ENCODE data around the gene BORCS6. TPM values are rescaled to one million over a fixed set of nuclear protein-coding genes. Genes with fewer than 3 reads are reported as not detected.

BORCS6 gene
- total and polyA plus RNA-seq, 2 donors from 2014 or later: 8.6 to 15.4 TPM

DNA sequence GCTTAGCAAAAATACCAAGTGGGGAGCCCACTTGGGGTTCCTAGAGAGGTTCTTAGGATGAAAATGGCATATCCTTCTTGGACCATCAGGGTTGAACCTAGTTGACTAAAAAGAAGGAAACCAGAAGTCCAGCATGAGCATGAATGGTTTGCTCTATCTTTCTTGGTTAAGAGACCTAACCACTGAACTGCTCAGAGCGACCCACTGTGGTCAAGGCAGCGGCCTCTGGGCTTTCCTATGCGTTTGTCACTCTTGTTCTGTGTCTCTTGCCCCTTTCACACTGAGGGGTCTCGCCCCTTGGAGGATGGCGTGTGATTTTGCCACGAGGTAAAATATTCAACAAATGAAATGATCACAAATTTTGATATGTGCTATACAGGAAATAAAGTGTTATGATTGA lies 526 bp upstream of the BORCS6 start:
- no peak for FAIRE-seq
- peak in 1 of 5 donors; percentile 33 for DNase-seq
- TF ChIP-seq, protein P1, sequence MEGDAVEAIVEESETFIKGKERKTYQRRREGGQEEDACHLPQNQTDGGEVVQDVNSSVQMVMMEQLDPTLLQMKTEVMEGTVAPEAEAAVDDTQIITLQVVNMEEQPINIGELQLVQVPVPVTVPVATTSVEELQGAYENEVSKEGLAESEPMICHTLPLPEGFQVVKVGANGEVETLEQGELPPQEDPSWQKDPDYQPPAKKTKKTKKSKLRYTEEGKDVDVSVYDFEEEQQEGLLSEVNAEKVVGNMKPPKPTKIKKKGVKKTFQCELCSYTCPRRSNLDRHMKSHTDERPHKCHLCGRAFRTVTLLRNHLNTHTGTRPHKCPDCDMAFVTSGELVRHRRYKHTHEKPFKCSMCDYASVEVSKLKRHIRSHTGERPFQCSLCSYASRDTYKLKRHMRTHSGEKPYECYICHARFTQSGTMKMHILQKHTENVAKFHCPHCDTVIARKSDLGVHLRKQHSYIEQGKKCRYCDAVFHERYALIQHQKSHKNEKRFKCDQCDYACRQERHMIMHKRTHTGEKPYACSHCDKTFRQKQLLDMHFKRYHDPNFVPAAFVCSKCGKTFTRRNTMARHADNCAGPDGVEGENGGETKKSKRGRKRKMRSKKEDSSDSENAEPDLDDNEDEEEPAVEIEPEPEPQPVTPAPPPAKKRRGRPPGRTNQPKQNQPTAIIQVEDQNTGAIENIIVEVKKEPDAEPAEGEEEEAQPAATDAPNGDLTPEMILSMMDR (IDR thresholded peaks at IDR 0.05; ENCODE audit: borderline replicate concordance, extremely low read depth, insufficient read depth): no peak
- Histone ChIP-seq H3K4me1 (ENCODE audit: control insufficient read depth in 2 of 3, insufficient read depth in 2 of 3, low read depth in 1 of 3, low read length in 3 of 3) (peaks cover 8 to 36% (median 20%) of the 10 kb centered on the region in 3 donors), H3K9ac (ENCODE audit: low read length in 3 of 3) (no peak overlapping the region), H3K4me3 (ENCODE audit: low read length in 3 of 3) (peak overlapping the region in 2 of 3 donors; percentile 10 to 28), H3K27ac (ENCODE audit: low read depth in 2 of 2, low read length in 2 of 2) (peak overlapping the region in 1 of 2 donors; percentile 52), H3K27me3 (ENCODE audit: control insufficient read depth, insufficient read depth, low read length) (no peaks in the 10 kb centered on the region), H3K9me3 (ENCODE audit: control insufficient read depth in 2 of 3, insufficient read depth in 1 of 3, low read length in 3 of 3) (no peaks in the 10 kb centered on the region), H3K36me3 (ENCODE audit: control insufficient read depth in 2 of 3, insufficient read depth in 3 of 3, low read length in 3 of 3) (no peaks in the 10 kb centered on the region)
- intact Hi-C loops (cut with DNase I): no loop called here

GRCh38 chr17:8189041-8189710 lies 804 bp downstream of the BORCS6 start:
- H3K36me3 ChIP-seq (ENCODE audit: control insufficient read depth in 2 of 3, insufficient read depth in 3 of 3, low read length in 3 of 3): no peaks in the 10 kb centered on the region
- no peak for FAIRE-seq
- peak overlapping the region; percentile 95 to 96 for H3K27ac ChIP-seq (ENCODE audit: low read depth in 2 of 2, low read length in 2 of 2)
- H3K9me3 ChIP-seq (ENCODE audit: control insufficient read depth in 2 of 3, insufficient read depth in 1 of 3, low read length in 3 of 3): no peaks in the 10 kb centered on the region
- H3K4me3 ChIP-seq (ENCODE audit: low read length in 3 of 3): peak overlapping the region; percentile 49 to 90 (median 63)
- intact Hi-C loops (cut with DNase I): loop anchor here (10.0 kb wide), 1 partner anchor 64 kb away; the partner anchor contains the start of gene HES7
- H3K9ac ChIP-seq (ENCODE audit: low read length in 3 of 3): peak overlapping the region; percentile 23 to 88 (median 64)
- H3K27me3 ChIP-seq (ENCODE audit: control insufficient read depth, insufficient read depth, low read length): no peaks in the 10 kb centered on the region
- TF ChIP-seq, protein P1 (IDR thresholded peaks at IDR 0.05; ENCODE audit: borderline replicate concordance, extremely low read depth, insufficient read depth): no peak
- peak in 3 of 5 donors; percentile 31 to 85 (median 75) for DNase-seq
- peaks cover 8 to 36% (median 20%) of the 10 kb centered on the region in 3 donors for H3K4me1 ChIP-seq (ENCODE audit: control insufficient read depth in 2 of 3, insufficient read depth in 2 of 3, low read depth in 1 of 3, low read length in 3 of 3)

DNA sequence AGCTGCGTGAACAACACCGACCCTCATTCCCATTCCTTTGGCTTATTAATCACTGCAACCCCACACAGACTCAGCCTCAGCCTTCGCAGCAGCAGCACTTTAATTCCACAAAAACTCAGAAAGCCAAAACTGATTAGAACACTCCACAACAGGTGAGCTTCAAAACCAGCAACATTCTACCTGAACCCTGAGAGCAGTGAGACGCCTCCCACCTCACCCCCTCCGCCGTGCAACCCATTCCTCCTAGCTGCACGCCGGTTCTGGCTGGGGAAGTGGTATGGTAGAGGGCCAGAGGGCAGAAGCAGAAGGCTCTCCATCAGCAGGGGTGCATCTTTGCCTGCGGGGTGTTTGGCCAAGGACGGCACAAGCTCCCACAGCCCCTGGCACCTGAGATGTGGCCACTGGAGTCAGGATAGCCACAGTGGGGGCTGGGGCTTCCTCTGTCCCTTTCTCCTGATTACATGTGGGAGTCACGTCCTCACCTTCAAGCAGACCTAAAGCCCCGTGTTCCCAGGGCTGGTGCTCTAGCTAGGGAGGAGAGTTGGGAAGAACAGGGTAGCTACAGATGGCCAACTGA lies 1.6 kb downstream of the BORCS6 start:
- peaks cover 8 to 36% (median 20%) of the 10 kb centered on the region in 3 donors for H3K4me1 ChIP-seq (ENCODE audit: control insufficient read depth in 2 of 3, insufficient read depth in 2 of 3, low read depth in 1 of 3, low read length in 3 of 3)
- TF ChIP-seq, protein P1 (IDR thresholded peaks at IDR 0.05; ENCODE audit: borderline replicate concordance, extremely low read depth, insufficient read depth): no peak
- DNase-seq (peak in 1 of 5 donors; percentile 75), FAIRE-seq (no peak)
- no peaks in the 10 kb centered on the region for H3K36me3 ChIP-seq (ENCODE audit: control insufficient read depth in 2 of 3, insufficient read depth in 3 of 3, low read length in 3 of 3)
- H3K9me3 ChIP-seq (ENCODE audit: control insufficient read depth in 2 of 3, insufficient read depth in 1 of 3, low read length in 3 of 3): no peaks in the 10 kb centered on the region
- intact Hi-C loops (cut with DNase I): loop anchor here (10.0 kb wide), 1 partner anchor 64 kb away; the partner anchor contains the start of gene HES7
- peak overlapping the region in 2 of 3 donors; percentile 63 to 90 for H3K4me3 ChIP-seq (ENCODE audit: low read length in 3 of 3)
- H3K27me3 ChIP-seq (ENCODE audit: control insufficient read depth, insufficient read depth, low read length): no peaks in the 10 kb centered on the region
- peak overlapping the region; percentile 89 to 99 for H3K27ac ChIP-seq (ENCODE audit: low read depth in 2 of 2, low read length in 2 of 2)
- H3K9ac ChIP-seq (ENCODE audit: low read length in 3 of 3): peak overlapping the region in 1 of 3 donors; percentile 36

Data from kidney (tissue), 14 donors.